GM12878 (cell line): ENCODE results near the gene OR6K6. TPM values are rescaled to one million over a fixed set of nuclear protein-coding genes. Genes with fewer than 3 reads are reported as not detected.

Experiments used
- ATAC-seq: fragments of 200-7000 bp; cut with Tn5 transposase; 3 replicates; pipeline ENCODE4 v1.9.1; 2020; ENCODE audit warnings: mild to moderate bottlenecking, moderate library complexity
- BruUV-seq: library from RNA; stranded (reverse); fragments of 400-500 nt; replicated peaks from 2 replicates; lab custom pipeline; 2021; lab: Mats Ljungman, UMichigan
- CTCF ChIA-PET: fragments of 300-600 bp; sonication (Branson Sonifier 250); formaldehyde crosslinking; extraction: SDS; loops from one replicate; lab custom pipeline; 2021; ENCODE audit warnings: inconsistent platforms; lab: Yijun Ruan, JAX
- POLR2A ChIA-PET: fragments of 350-600 bp; formaldehyde crosslinking; extraction: SDS; loops from one replicate; lab custom pipeline; 2021; ENCODE audit warnings: inconsistent platforms; lab: Charles Lee
- RAD21 ChIA-PET: fragments of 300-600 bp; sonication (Branson Sonifier 250); formaldehyde crosslinking; loops from one replicate; lab custom pipeline; 2023; ENCODE audit warnings: antibody characterized with exemption; ENCODE audit not compliant: unreplicated experiment; lab: Charles Lee
- SMC1A ChIA-PET: fragments of 300-600 bp; sonication (Branson Sonifier 250); formaldehyde crosslinking; loops from one replicate; lab custom pipeline; 2023; ENCODE audit not compliant: unreplicated experiment, uncharacterized antibody; lab: Charles Lee
- DNase-seq: peaks from one replicate; pipeline ENCODE4 v3.0.0-alpha.2; 2011; ENCODE audit warnings: low read depth, low spot score
- FAIRE-seq: peaks from 3 replicates; lab custom pipeline; 2011; peaks lifted over from hg19 to GRCh38; lab: Jason Lieb, UNC
- H2AFZ ChIP-seq: 2 replicates; pipeline ENCODE4 v1.6.0; 2011; ENCODE audit warnings: low read depth, low read length, control low read depth; ENCODE audit not compliant: control insufficient read depth
- H3K27ac ChIP-seq: 2 replicates; pipeline ENCODE4 v1.5.1; 2011; ENCODE audit warnings: control low read depth; ENCODE audit not compliant: control insufficient read depth, insufficient read depth
- H3K27me3 ChIP-seq, 2 experiments: replicated peaks in 1 of 2; 2 replicates each; pipeline versions ENCODE4 v1.6.0 to v1.6.1; 2011; ENCODE audit warnings: low read length in 1 of 2; ENCODE audit not compliant: control insufficient read depth in 2 of 2, insufficient read depth in 2 of 2
- H3K36me3 ChIP-seq, 2 experiments: 2 replicates each; pipeline ENCODE4 v1.5.1; 2011; ENCODE audit warnings: low read length in 1 of 2; ENCODE audit not compliant: control insufficient read depth in 2 of 2, insufficient read depth in 2 of 2
- H3K4me1 ChIP-seq: 2 replicates; pipeline ENCODE4 v1.6.1; 2011; ENCODE audit warnings: mild to moderate bottlenecking, low read length, moderate library complexity, mixed read lengths; ENCODE audit not compliant: control insufficient read depth, insufficient read depth
- H3K4me2 ChIP-seq: 2 replicates; pipeline ENCODE4 v1.6.0; 2011; ENCODE audit warnings: control low read depth; ENCODE audit not compliant: control insufficient read depth, insufficient read depth
- H3K4me3 ChIP-seq: fragments of 200-600 bp; sonication (generic); 2 replicates; pipeline ENCODE4 v1.5.1; 2016
- H3K79me2 ChIP-seq: 2 replicates; pipeline ENCODE4 v1.6.0; 2011; ENCODE audit warnings: low read length; ENCODE audit not compliant: control insufficient read depth, insufficient read depth
- H3K9ac ChIP-seq: 2 replicates; pipeline ENCODE4 v1.8.0; 2011; ENCODE audit warnings: low read length, control low read depth, mixed read lengths; ENCODE audit not compliant: control insufficient read depth, insufficient read depth
- H3K9me3 ChIP-seq: replicated peaks from 3 replicates; pipeline ENCODE4 v1.5.1; 2011; ENCODE audit warnings: mild to moderate bottlenecking, low read length; ENCODE audit not compliant: control insufficient read depth, insufficient read depth
- H4K20me1 ChIP-seq: 2 replicates; pipeline ENCODE4 v1.6.0; 2011; ENCODE audit not compliant: control insufficient read depth, insufficient read depth
- CBFB ChIP-seq: IDR thresholded peaks from 2 replicates; pipeline ENCODE4 v1.6.1; 2016; ENCODE audit warnings: antibody characterized with exemption, low read depth
- CEBPB ChIP-seq, 2 experiments: fragments of 150-350 bp in 1 of 2; IDR thresholded peaks; 2 replicates each; pipeline ENCODE4 v1.6.1; 2012 to 2014; ENCODE audit warnings: low read depth in 2 of 2, low read length in 2 of 2, borderline replicate concordance in 1 of 2, inconsistent platforms in 1 of 2
- CHD4 ChIP-seq: fragments of 200-600 bp; sonication (generic); IDR thresholded peaks from 2 replicates; pipeline ENCODE4 v1.6.1; 2016; ENCODE audit warnings: mild to moderate bottlenecking
- EGR1 ChIP-seq, 2 experiments: IDR thresholded peaks; 1 replicate in 1 of 2; 2 replicates in 1 of 2; pipeline ENCODE4 v1.6.1; 2011 to 2012; ENCODE audit warnings: low read depth in 2 of 2, low read length in 2 of 2, borderline replicate concordance in 1 of 2, mild to moderate bottlenecking in 1 of 2, moderate library complexity in 1 of 2
- FOXK2 ChIP-seq: fragments of 450-650 bp; IDR thresholded peaks from 2 replicates; pipeline ENCODE4 v1.6.1; 2017; ENCODE audit warnings: mild to moderate bottlenecking, moderate library complexity
- MTA3 ChIP-seq: IDR thresholded peaks from 2 replicates; pipeline ENCODE4 v1.6.1; 2012; ENCODE audit warnings: low read length, inconsistent platforms, borderline replicate concordance
- MYC ChIP-seq: IDR thresholded peaks from 2 replicates; pipeline ENCODE4 v1.6.1; 2011; ENCODE audit warnings: mild to moderate bottlenecking, low read length, moderate library complexity, inconsistent platforms; ENCODE audit not compliant: insufficient read depth, insufficient replicate concordance, insufficient read length, severe bottlenecking
- NR2C2 ChIP-seq: IDR thresholded peaks from 2 replicates; pipeline ENCODE4 v1.6.1; 2011; ENCODE audit warnings: borderline replicate concordance, low read depth; ENCODE audit not compliant: control insufficient read depth, insufficient read length
- TBL1XR1 ChIP-seq: IDR thresholded peaks from 2 replicates; pipeline ENCODE4 v1.6.1; 2012; ENCODE audit warnings: low read depth, low read length, improper control_type of control experiment
- TCF7 ChIP-seq: IDR thresholded peaks from 2 replicates; pipeline ENCODE4 v1.6.1; 2014; ENCODE audit warnings: antibody characterized with exemption, borderline replicate concordance
- YBX1 ChIP-seq: fragments of 450-650 bp; IDR thresholded peaks from 2 replicates; pipeline ENCODE4 v1.6.1; 2016; ENCODE audit warnings: antibody characterized with exemption
- WGBS: methylation state at CpG from one replicate; pipeline ENCODE4 v1.1.6; 2016; ENCODE audit warnings: low lambda C conversion rate; ENCODE audit not compliant: insufficient replicate concordance, insufficient coverage; ENCODE audit errors: missing lambda C conversion rate; 5-methylcytosine and 5-hydroxymethylcytosine counted together
- in situ Hi-C: fragments of 300-500 bp; cut with MboI; formaldehyde crosslinking; loops from 9 replicates; pipeline ENCODE4 v1.14.3; 2018; ENCODE audit warnings: mixed read lengths
- intact Hi-C: fragments of 100-400 bp; cut with micrococcal nuclease; formaldehyde crosslinking; loops from one replicate; pipeline ENCODE4 v1.14.2; 2022; ENCODE audit not compliant: unreplicated experiment
- polyA plus RNA-seq, 11 experiments: library from polyadenylated mRNA; depleted of rRNA in 4 of 11; unstranded in 6 of 11; stranded (reverse) in 5 of 11; fragments of >200 nt; fragmentation: Nextera tagmentation in 4 of 11; fragmentation: Illumina TruSeq in 1 of 11; extraction: Ambion mirVana in 4 of 11; extraction: Trizol in 1 of 11; gene quantifications; 1 replicate in 1 of 11; 2 replicates in 10 of 11; pipeline versions ENCODE4 v1.2.1 to v1.2.3, GENCODE V29; 2011 to 2016; ENCODE audit warnings: inconsistent platforms in 2 of 11, missing spikeins in 2 of 11, low read depth in 1 of 11
- total RNA-seq, 4 experiments: library from RNA; depleted of rRNA in 3 of 4; stranded (reverse); fragments of >200 nt in 3 of 4; fragmentation: Illumina TruSeq in 1 of 4; extraction: Trizol in 1 of 4; gene quantifications; 2 replicates each; pipeline versions ENCODE4 v1.2.1 to v1.2.3, GENCODE V29; 2013 to 2021
- TF ChIP-seq, protein P1 (sequence below): fragments of 150-350 bp; IDR thresholded peaks from 2 replicates; pipeline ENCODE4 v1.6.1; 2014; ENCODE audit warnings: mild to moderate bottlenecking, low read depth, low read length

Gene OR6K6
- total and polyA plus RNA-seq, 10 of the 15 experiments (the other 5 are each of a cell fraction or from before 2014, with no cell fraction given), result not detected

DNA sequence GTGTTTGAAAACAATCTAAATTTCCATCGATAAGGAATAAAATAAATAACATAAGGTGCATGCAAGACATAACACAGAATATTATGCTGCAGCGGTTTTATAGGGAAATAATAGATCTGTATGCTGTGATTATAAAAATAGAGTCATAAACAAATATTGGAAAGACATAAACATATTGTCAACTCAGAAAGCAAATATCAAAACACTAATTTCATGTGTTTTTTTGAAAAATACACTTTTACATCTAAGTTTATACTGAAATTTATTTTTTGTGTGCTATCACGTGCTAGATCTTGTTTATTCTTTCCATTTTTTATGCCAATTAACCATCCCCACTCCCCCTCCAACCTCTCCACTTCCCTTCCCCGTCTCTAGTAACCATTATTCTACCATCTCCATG lies 43.4 kb upstream of the OR6K6 start:
- no peaks in the 10 kb centered on the region for H3K4me1 ChIP-seq
- no peak overlapping the region for H3K27ac ChIP-seq
- TF ChIP-seq CEBPB (IDR thresholded peaks at IDR 0.05; ENCODE audit: borderline replicate concordance in 1 of 2, low read depth in 2 of 2, low read length in 2 of 2) (no peak), CBFB (no peak), YBX1 (no peak), TCF7 (no peak), FOXK2 (no peak), CHD4 (no peak), TBL1XR1 (no peak), NR2C2 (no peak), EGR1 (IDR thresholded peaks at IDR 0.05; ENCODE audit: borderline replicate concordance in 1 of 2, low read depth in 2 of 2, low read length in 2 of 2) (no peak), MTA3 (no peak), MYC (no peak)
- TF ChIP-seq, protein P1, sequence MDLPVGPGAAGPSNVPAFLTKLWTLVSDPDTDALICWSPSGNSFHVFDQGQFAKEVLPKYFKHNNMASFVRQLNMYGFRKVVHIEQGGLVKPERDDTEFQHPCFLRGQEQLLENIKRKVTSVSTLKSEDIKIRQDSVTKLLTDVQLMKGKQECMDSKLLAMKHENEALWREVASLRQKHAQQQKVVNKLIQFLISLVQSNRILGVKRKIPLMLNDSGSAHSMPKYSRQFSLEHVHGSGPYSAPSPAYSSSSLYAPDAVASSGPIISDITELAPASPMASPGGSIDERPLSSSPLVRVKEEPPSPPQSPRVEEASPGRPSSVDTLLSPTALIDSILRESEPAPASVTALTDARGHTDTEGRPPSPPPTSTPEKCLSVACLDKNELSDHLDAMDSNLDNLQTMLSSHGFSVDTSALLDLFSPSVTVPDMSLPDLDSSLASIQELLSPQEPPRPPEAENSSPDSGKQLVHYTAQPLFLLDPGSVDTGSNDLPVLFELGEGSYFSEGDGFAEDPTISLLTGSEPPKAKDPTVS, result no peak
- SMC1A ChIA-PET, result no interaction called here
- CTCF ChIA-PET, result no interaction called here
- H3K27me3 ChIP-seq, result no peaks in the 10 kb centered on the region
- H3K4me2 ChIP-seq, result no peak overlapping the region
- H3K4me3 ChIP-seq, result no peak overlapping the region
- DNase-seq (no peak), ATAC-seq (no peak), FAIRE-seq (no peak)
- no peaks in the 10 kb centered on the region for H3K36me3 ChIP-seq
- H3K9ac ChIP-seq, result no peak overlapping the region
- RAD21 ChIA-PET, result no interaction called here
- whole genome bisulfite sequencing, result 13% methylated on average over 4 of the region's 4 CpGs
- POLR2A ChIA-PET, result no interaction called here
- no TSS peak for BruUV-seq
- no peaks in the 10 kb centered on the region for H3K9me3 ChIP-seq
- intact Hi-C loops, result no loop called here
- no peaks in the 10 kb centered on the region for H3K79me2 ChIP-seq
- H4K20me1 ChIP-seq, result no peaks in the 10 kb centered on the region
- in situ Hi-C loops, result no loop called here
- no peak overlapping the region for H2AFZ ChIP-seq
